Ovary (tissue), 9 donors: ENCODE data around the gene EIF4E1B. TPM values are rescaled to one million over a fixed set of nuclear protein-coding genes. Genes with fewer than 3 reads are reported as not detected.

Source experiments
- DNase-seq, 5 donors: peaks; one replicate each; pipeline ENCODE4 v3.0.0-alpha.2; 2019 to 2020
- H3K27ac ChIP-seq, 2 donors: fragments of 200-600 bp; one replicate each; pipeline versions ENCODE4 v1.5.1 to v1.8.0; 2019 to 2022
- H3K27me3 ChIP-seq: fragments of 200-600 bp; one replicate; pipeline ENCODE4 v1.8.0; 2022
- H3K36me3 ChIP-seq: fragments of 200-600 bp; sonication (generic); one replicate; pipeline ENCODE4 v1.5.1; 2019
- H3K4me1 ChIP-seq: one replicate; pipeline ENCODE4 v1.8.1; 2013; ENCODE audit warnings: mild to moderate bottlenecking, moderate library complexity; ENCODE audit not compliant: insufficient read depth
- H3K4me3 ChIP-seq: fragments of 200-600 bp; sonication (generic); one replicate; pipeline ENCODE4 v1.5.1; 2017
- H3K9me3 ChIP-seq, 2 donors: fragments of 200-600 bp in 1 of 2; sonication (generic) in 1 of 2; one replicate each; pipeline versions ENCODE4 v1.5.1 to v1.8.1; 2013 to 2019; ENCODE audit warnings: mild to moderate bottlenecking in 1 of 2, moderate library complexity in 1 of 2
- EP300 ChIP-seq: sonication (generic); formaldehyde crosslinking; IDR thresholded peaks from one replicate; pipeline ENCODE4 v1.6.1; 2017; ENCODE audit warnings: antibody characterized with exemption
- POLR2A ChIP-seq: fragments of 450-650 bp; IDR thresholded peaks from one replicate; pipeline ENCODE4 v1.6.1; 2017; ENCODE audit warnings: antibody characterized with exemption, mild to moderate bottlenecking, moderate library complexity
- WGBS, 3 donors: extraction: QIAGEN DNeasy Blood & Tissue Kit in 1 of 3; methylation state at CpG; one replicate each; pipeline versions ENCODE4 v1.1.5 to v1.1.7; 2013 to 2017; 5-methylcytosine and 5-hydroxymethylcytosine counted together
- intact Hi-C, 4 donors: fragments of 100-400 bp; cut with DNase I; formaldehyde crosslinking; loops; one replicate each; pipeline versions ENCODE4 v1.11.0 to v1.15.1; 2022 to 2023
- polyA plus RNA-seq, 2 donors: library from polyadenylated mRNA; stranded (reverse); fragments of 200-250 nt in 1 of 2; fragments of 350-450 nt in 1 of 2; fragmentation: Illumina TruSeq in 1 of 2; extraction: RNeasy Lipid Tissue Mini Kit (QIAGEN cat#74804) in 1 of 2; gene quantifications; one replicate each; pipeline ENCODE4 v1.2.3, GENCODE V29; 2013 to 2014
- total RNA-seq, 7 donors: library from RNA; depleted of rRNA in 2 of 7; stranded (reverse); fragments of >200 nt in 2 of 7; fragmentation: NEBNext Ultra II Directional in 3 of 7; extraction: Animal tissue kit (Norgen Biotek cat#: 25700) in 3 of 7; gene quantifications; one replicate each; pipeline versions ENCODE4 v1.1.0 to v1.2.4, GENCODE V29; 2016 to 2023
- TF ChIP-seq, protein P1 (sequence below), 3 donors: fragments of 450-650 bp in 2 of 3; fragments of 200-600 bp in 1 of 3; IDR thresholded peaks; one replicate each; pipeline versions ENCODE4 v1.5.1 to v1.8.0; 2016 to 2022; ENCODE audit warnings: antibody characterized with exemption in 3 of 3, mild to moderate bottlenecking in 1 of 3
- donor health status: DM: no; HTN: no; CAD: no; lungs with moderate emphysema.
- donor health status: DM: no; HTN: no; CAD: no.
- donor health status: Bipolar disorder and iron deficiency.
- donor health status: DM: yes; HTN: yes; CAD: no.
- donor health status: DM: no; HTN: no; CAD: no.
- donor health status: DM: yes; HTN: yes; CAD: no.

The EIF4E1B gene
- total and polyA plus RNA-seq, 9 donors: 0.61 TPM; not detected in 8

DNA sequence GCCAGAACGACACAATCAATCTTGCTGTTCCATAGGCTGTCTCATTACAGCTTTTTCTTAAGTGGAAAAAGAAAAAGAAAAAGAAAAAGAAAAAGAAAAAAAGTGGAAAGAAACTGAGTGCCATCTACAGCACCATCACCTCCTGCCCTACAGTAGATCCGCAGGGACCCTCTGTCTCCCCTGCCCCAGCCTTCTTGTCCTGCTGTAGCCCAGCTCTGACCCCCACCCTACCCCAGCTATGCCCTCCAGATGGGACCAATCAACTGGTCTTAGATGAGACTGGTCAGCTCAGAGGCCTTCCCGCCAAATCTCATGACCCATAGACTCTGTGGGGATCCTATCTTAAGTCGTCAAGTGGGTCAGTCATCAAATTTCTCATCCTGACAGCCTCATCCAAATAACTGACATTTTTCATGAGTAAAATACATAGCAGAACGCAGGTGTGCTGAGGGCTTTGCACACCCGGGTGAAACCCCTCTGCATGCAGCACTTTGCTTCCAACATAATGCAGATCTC lies 51.6 kb downstream of the EIF4E1B start:
- H3K4me1 ChIP-seq: no peaks in the 10 kb centered on the region
- intact Hi-C loops: no loop called here
- no peak for DNase-seq
- WGBS, 3 donors: 58 to 61% (median 59%) methylated on average over 6 of the region's 6 CpGs
- no peak overlapping the region for H3K27ac ChIP-seq
- no peak overlapping the region for H3K4me3 ChIP-seq
- TF ChIP-seq EP300 (no peak), POLR2A (no peak)
- TF ChIP-seq, protein P1, sequence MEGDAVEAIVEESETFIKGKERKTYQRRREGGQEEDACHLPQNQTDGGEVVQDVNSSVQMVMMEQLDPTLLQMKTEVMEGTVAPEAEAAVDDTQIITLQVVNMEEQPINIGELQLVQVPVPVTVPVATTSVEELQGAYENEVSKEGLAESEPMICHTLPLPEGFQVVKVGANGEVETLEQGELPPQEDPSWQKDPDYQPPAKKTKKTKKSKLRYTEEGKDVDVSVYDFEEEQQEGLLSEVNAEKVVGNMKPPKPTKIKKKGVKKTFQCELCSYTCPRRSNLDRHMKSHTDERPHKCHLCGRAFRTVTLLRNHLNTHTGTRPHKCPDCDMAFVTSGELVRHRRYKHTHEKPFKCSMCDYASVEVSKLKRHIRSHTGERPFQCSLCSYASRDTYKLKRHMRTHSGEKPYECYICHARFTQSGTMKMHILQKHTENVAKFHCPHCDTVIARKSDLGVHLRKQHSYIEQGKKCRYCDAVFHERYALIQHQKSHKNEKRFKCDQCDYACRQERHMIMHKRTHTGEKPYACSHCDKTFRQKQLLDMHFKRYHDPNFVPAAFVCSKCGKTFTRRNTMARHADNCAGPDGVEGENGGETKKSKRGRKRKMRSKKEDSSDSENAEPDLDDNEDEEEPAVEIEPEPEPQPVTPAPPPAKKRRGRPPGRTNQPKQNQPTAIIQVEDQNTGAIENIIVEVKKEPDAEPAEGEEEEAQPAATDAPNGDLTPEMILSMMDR (IDR thresholded peaks at IDR 0.05): no peak
- no peaks in the 10 kb centered on the region for H3K27me3 ChIP-seq
- no peaks in the 10 kb centered on the region for H3K36me3 ChIP-seq
- H3K9me3 ChIP-seq: no peaks in the 10 kb centered on the region

DNA sequence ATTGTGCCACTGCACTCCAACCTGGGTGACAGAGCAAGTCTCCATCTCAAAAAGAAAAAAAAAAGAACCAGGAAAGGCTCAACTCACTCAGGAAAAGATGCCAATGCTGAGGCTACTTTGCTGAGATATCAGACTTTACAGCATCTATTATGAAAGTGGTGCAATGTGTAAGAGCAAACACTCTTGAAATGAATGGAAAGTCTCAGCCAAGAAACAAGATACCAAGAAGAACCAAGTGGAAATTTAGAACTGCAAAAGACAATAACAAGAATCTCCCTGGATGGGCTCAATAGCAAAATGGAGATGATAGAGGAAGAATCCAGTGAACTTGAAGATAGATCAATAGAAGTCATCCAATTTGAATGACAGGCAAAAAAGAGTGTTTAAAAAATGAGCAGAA lies 54.5 kb downstream of the EIF4E1B start:
- Histone ChIP-seq H3K27me3 (no peaks in the 10 kb centered on the region), H3K36me3 (no peaks in the 10 kb centered on the region), H3K27ac (no peak overlapping the region), H3K4me1 (no peaks in the 10 kb centered on the region), H3K9me3 (no peaks in the 10 kb centered on the region), H3K4me3 (no peak overlapping the region)
- no peak for TF ChIP-seq POLR2A
- TF ChIP-seq, protein P1 (IDR thresholded peaks at IDR 0.05): no peak
- no peak for DNase-seq
- intact Hi-C loops: no loop called here

DNA sequence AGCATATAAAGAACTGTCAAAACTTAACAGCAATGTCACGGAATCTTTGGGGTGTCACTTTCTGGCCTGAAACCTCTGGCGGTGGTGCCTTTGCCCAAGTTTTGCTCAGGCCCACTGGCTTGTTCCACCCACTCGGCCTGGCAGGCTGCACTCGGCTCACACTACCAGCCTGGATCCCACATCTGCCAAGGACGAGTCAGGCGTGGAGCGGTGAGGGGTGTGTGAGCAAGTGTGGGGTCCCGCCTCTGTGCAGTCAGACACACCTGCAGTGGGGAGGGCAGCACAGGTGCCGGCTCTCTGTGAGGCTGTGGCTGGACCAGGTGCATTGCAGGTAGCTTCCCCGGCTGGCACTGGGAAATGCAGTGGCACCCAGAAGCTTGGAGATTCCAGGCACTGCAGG lies 56.8 kb downstream of the EIF4E1B start:
- Histone ChIP-seq H3K4me3 (no peak overlapping the region), H3K27me3 (no peaks in the 10 kb centered on the region), H3K9me3 (no peaks in the 10 kb centered on the region), H3K27ac (no peak overlapping the region), H3K36me3 (no peaks in the 10 kb centered on the region), H3K4me1 (no peaks in the 10 kb centered on the region)
- 82 to 84% (median 83%) methylated on average over 9 to 10 of the region's 10 CpGs for WGBS, 3 donors
- intact Hi-C loops: no loop called here
- TF ChIP-seq, protein P1 (IDR thresholded peaks at IDR 0.05): no peak
- no peak for TF ChIP-seq EP300
- TF ChIP-seq POLR2A: no peak
- no peak for DNase-seq

DNA sequence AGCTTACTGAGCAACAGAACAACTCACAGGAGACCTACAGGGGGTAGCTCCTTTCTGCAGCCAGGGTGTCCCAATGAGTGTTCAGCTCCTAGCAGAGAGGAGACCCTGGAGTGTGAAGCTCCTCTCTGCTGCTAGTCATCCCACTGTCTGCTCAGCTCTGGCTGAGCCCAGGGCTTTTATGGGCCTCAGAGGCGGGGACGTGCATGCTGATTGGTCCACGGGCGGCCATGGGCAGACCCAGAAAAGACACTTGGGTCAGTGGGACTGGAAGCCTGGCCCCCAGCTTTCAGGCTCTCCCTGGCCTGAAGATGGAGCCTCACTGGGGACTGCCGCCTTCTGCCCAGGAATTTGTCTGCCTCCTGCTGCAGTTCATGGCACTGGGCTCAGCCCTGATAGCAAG lies 57.4 kb downstream of the EIF4E1B start:
- WGBS, 3 donors: 83 to 87% (median 86%) methylated on average over 5 of the region's 5 CpGs
- Histone ChIP-seq H3K36me3 (no peaks in the 10 kb centered on the region), H3K4me1 (no peaks in the 10 kb centered on the region), H3K27ac (no peak overlapping the region), H3K9me3 (no peaks in the 10 kb centered on the region), H3K27me3 (no peaks in the 10 kb centered on the region), H3K4me3 (no peak overlapping the region)
- intact Hi-C loops: no loop called here
- TF ChIP-seq POLR2A (no peak), EP300 (no peak)
- TF ChIP-seq, protein P1 (IDR thresholded peaks at IDR 0.05): no peak
- DNase-seq: no peak
